ENCODE results near the gene TMEM258.
A peak's percentile ranks its signal among the peaks of the same experiment; 100 is the strongest.

TMEM258 gene

GRCh38 chr11:61800331-61801281 is 8.2 kb upstream of the TMEM258 start:
- DNase-seq (ENCODE audit: extremely low read depth, low read depth), result no peak
- no peak for TF ChIP-seq CTCF (IDR thresholded peaks at IDR 0.05; ENCODE audit: low read depth, low read length)

- no peak for DNase-seq (ENCODE audit: extremely low read depth, low read depth)
- no peak for TF ChIP-seq CTCF (IDR thresholded peaks at IDR 0.05; ENCODE audit: low read depth, low read length)
Observed at GRCh38 chr11:61799665-61800284, 7.4 kb upstream of the TMEM258 start.

GRCh38 chr11:61797263-61797944 is 5.0 kb upstream of the TMEM258 start:
- peak; percentile 67 for DNase-seq (ENCODE audit: extremely low read depth, low read depth)
- peak; percentile 76 for TF ChIP-seq CTCF (IDR thresholded peaks at IDR 0.05; ENCODE audit: low read depth, low read length)

GRCh38 chr11:61795876-61796526 is 3.6 kb upstream of the TMEM258 start:
- DNase-seq (ENCODE audit: extremely low read depth, low read depth), result no peak
- TF ChIP-seq CTCF (IDR thresholded peaks at IDR 0.05; ENCODE audit: low read depth, low read length), result no peak

- no peak for TF ChIP-seq CTCF (IDR thresholded peaks at IDR 0.05; ENCODE audit: low read depth, low read length)
Observed at GRCh38 chr11:61795459-61795858, 3.1 kb upstream of the TMEM258 start.

GRCh38 chr11:61794579-61794978 is 2.2 kb upstream of the TMEM258 start:
- DNase-seq (ENCODE audit: extremely low read depth, low read depth), result no peak
- no peak for TF ChIP-seq CTCF (IDR thresholded peaks at IDR 0.05; ENCODE audit: low read depth, low read length)

More at GRCh38 chr11:61795459-61795858, 3.1 kb upstream of the TMEM258 start:
- DNase-seq (ENCODE audit: extremely low read depth, low read depth), result no peak
